NCI-H1417 treated with DMSO at 0.1 percent for 48 hours (cell line): ENCODE measurements around the gene ONECUT1.

Source experiments
- DNase-seq: peaks from one replicate; lab custom pipeline; 2025; lab: John Stamatoyannopoulos, UW

The ONECUT1 gene

DNA sequence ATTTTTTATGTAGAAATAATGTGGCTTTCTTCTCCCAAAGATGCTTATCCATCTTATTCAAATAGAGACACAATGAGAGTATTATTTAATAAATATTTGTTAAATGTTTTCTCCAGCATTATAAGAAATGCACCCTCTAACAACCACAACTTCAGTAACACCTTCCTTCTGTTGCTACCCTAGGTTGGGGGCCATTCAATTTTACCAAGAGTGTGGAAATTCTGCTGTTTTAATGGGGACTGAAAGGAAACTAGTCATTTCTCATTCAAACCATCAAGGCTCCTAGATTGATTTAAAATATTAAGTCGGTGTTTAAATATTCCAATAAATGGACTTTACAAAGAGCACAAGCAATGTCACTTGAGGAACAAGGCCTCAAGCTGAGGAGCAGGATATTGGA is 7.6 kb downstream of the ONECUT1 start:
- no peak for DNase-seq

DNA sequence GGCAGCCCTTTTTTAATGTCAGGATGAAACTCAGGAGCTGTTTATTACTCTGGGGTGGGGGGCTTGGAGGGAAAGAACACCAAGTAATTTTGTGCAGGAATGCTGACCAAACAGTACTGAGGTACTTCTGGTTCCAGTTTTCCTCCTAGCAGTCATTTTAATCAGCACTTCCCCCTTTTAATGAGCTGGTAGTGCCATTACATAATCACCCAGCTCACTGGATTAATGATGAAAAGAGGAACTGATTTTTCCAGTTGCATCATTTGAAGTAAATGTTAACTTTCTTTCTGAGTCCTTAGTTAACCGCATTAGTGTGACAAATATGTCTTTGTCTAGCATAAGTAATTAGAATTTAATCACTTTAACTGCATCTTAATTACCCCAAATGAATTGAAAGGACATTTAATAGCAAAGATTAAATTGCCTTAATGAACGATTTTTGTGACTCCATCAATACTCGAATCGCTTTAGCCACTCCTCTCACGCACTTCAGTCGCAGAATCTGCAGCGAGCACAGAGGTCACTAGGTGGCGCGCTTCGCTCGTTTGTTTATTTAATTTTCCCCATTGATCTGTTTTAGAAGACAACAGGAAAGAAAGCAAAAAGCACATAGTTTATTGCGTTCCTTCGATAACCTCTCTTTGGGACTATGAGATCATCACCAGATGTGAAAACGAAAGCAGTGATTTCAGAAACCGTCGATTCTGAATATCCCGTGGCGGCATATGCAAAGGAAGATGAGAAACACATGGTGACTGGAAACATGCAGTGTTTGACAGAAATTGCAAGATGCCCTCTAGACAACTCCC is 9.8 kb downstream of the ONECUT1 start:
- no peak for DNase-seq

DNA sequence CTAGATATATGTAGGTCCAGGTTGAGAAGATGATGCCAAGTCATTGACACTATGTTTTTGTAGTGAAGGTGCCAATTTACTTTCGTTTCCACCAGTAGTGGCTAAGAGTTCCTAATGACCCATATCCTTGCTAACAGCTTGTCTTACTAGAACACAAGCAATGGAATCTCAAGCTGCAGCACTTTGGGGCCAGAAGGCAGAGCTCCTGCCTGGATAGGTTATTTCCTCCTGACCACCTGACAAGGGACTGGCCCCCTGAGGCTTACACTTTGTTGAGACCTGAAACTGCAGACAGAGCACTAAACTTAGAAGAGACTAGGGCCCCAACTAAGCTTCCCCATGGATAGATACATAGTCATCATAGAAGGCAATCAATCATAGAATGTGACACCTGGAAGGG is 11.7 kb downstream of the ONECUT1 start:
- no peak for DNase-seq

DNA sequence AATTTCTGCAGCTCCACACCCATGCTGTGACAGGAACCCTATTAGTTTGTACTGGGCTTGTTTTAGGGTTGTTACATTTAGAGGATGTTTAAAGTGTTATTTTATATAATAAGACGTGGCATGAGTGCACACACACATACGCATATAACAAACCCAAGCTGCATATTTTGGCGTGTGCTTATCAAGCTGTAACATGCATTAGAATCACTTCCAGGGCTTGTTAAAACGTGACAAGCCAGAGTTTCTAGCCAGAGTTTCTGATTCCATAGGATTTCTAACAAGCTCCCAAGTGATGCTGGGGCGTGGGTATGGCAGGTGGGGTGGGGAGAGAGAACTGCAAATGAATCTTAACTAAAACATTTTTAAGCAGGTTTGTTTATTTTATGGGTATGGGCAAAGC is 17.4 kb downstream of the ONECUT1 start:
- no peak for DNase-seq

DNA sequence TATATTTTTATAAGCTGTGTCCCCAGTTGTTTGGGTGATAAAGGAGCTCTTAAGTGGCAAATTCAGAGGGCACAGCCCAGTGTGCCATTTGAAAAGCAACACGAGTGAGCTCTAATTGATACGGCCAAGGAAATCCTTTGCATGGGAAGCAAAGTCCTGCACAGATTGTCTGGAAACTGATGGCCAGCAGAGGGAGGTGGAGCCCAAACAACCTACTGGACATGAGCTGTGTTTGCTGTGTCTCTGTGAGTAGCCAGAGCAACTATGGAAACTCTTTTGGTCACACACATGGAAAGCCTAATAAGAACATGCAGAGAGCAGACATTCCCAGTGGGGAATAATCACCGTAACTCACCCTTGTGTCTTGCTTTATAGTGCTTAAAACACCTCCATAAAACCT is 24.4 kb downstream of the ONECUT1 start:
- DNase-seq = no peak

DNA sequence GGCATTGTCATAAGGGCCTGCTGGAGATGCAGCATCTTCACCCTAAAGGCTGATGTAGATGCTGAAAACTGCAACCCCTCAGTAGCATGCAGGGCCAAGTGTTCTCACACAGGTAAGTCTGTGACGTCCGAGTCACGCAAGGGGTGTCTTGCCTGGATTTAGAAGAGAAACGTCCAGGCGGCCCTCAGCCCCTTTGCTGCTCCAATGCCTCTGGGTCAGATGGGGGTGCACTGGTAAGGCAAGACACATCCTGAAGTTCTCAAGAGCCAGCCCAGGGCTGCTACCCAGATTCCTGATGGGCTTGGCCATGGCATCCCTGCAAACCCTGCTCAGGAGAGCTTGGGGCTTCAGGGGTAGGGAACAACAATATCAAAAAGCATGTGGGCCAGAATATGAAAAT is 25.4 kb downstream of the ONECUT1 start:
- DNase-seq = no peak

DNA sequence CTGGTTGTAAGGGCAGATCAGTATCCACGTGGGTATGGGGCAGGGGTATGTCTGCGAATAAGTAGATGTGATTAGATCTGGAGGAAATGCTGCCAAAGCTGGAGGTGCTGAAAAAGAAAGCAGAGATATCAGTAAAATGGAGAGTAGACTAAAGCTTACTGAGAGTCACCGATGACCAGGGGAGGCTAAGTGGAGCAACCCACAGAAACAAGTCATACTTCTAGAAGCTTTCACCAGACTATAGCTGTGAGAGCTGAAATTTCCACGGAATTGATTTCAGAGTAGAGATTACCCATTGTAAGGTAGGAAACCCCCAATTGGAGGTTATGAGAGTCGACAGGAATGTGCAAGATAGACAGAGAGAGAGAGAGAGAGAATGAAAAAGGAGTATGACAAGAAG is 27.5 kb downstream of the ONECUT1 start:
- DNase-seq = no peak

DNA sequence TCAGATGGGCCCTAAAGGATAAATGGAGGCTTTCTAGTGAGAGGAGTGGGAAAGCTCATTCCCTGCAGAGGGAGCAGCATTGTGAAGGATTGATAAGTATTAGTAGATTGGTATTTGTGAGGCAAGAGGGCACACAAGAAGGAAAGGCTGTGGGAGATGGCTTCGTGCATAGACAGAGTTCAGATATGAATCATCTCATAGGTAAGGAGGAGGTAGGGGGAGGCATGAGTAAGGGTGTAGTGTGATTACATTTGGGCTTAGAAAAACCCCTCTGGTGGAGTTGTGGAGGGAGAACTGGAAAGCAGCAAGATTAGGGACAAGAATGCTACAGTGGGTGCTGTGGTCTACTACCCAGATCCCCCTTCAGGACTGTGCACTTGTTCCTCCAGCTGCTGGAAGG is 29.6 kb downstream of the ONECUT1 start:
- DNase-seq = no peak

DNA sequence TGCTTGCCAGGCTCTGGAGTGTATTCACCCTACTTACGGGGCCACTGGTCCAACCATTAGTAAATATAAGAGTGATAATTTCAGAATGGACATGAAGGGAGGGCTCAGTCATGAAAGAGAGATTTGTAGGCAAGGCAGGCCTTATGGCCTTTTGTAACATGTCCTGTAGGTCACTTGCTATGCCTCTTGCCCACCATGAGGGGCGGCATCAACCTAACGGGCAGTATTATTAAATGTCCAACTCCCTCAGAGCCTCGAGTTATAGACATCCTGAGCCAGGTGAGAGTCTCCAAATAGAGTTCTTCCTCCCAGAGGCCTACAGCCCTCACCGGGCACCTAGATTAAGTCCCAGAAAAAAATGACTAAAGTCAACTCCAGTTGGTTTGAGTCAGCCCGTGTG is 30.2 kb downstream of the ONECUT1 start:
- no peak for DNase-seq

DNA sequence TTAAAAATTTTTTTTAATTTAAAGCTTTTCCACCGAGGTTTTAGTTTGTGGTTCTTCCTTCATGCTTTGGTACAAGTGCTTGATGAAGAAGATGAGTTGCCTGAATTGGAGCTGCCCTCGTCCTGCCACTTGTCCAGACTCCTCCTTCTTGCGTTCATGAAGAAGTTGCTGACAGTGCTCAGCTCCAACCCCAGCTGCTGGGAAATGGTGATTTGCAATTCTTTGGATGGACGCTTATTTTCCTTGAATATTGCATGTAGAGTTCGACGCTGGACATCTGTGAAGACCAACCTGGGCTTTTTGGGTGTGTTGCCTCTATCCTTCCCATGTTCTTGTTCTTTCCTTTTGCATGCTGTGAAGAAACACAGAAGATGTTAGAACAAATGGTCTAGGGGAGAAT is 32.6 kb downstream of the ONECUT1 start:
- DNase-seq = no peak

DNA sequence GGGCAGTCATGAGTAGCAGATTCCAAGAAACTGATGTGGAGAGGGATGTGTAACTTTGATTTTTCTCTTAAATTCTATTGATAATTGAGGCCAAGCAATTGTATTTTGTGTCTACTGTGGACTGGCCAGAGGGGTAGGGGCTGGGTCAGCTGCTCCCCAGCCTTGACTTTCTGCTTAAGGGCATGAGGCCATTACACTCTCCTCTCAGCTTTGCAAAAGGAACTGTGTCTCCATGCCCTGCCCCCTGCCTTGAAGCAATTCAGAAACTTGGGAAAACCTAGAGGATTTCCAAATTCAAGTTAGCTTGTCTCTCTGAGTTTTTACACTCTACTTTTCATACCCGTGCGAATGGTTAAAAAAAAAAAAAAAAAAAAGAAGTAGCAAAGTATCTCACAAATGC is 38.6 kb downstream of the ONECUT1 start:
- no peak for DNase-seq

DNA sequence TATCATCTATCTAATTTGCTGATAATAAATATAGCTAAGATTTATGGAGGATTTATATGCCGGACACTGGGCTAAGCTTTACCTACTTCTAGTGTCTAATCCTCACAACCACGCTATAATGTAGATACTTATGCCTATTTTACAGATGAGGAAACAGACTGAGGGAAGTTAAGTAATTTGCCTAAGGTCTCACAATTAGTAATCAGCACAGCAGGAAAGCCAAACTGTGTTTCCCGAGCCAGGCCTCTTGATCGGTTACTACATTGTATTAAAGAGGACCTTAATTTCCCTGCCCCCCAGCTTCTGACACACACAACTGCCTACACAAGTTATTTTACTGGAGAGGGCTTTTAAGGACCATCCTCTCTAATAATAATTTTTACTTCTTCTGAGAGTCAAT is 40.9 kb downstream of the ONECUT1 start:
- no peak for DNase-seq

DNA sequence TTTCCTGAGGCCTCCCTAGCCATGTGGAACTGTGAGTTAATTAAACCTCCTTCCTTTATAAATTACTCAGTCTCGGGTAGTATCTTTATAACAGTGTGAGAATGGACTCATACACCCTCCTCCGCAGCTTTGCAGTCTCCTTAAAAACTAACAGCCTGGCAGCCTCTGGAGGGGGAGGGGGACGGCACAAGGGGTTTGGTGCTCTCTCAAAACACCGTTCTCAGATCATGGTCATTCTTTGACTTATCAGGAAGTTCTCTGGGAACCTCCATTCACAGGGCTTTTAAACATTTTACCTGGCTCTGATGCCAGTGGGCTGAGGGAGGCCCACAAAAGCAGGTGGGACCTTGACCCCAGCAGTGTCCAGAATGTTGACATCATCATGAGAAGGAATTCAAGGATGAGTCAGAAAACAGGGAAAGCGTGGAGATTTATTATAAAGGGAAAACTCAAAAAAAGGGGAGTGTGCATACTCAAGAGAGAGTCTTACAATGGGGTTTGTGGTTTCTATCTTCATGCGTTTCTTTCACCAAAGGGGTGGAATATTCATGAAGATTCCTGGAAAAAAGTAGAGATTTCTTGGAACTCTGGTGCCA is 43.9 kb downstream of the ONECUT1 start:
- DNase-seq = no peak

DNA sequence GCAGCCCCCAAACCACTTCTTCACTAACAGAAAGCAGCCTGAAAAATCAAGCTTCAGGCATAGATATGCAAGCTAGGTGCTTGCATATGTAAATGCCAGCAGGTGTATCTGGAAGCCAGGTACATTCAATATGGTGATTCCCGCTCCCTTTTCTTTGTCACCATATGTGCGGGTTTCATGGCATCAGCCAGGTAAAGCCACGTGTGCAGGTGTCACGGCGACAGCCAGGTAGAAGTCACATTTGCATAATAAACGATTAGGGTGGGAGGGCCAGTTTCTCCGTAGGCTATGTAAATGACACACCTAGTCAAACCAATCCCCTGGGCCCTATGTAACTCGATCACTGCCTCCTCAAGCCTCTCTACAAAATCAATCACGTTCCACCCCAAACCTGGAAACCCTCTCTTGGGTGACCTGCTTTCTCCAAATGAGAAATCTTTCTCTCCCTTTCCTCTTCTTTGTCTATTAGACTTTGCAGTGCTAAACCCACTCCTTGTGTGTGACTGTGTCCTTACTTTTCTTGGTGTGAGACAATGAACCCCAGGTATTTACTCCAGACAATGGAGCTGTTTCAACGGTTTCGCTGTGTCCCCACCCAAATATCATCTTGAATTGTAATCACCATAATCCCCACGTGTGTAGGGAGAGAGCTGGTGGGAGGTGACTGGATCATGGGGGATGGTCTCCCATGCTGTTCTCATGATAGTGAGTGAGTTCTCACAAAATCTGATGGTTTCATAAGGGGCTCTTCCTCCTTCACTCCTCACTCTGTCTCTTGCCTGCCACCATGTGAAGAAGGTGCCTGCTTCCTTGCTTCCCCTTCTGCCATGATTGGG is 44.6 kb downstream of the ONECUT1 start:
- DNase-seq = no peak

DNA sequence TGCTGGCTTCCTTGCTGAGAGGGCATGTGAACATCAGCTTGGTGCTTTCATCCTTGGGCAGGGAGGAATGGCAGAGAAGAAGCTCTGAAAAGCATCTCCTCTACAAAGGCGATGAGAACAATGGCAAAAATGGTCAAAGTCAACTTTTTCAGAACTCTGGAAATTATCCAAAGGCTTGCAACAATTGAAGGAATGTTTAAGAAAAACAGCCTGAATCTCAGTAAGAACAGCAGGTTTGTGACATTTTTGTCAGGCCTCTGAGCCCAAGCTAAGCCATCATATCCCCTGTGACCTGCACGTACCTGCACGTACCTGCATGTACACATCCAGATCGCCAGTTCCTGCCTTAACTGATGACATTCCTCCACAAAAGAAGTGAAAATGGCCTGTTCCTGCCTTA is 51.8 kb downstream of the ONECUT1 start:
- DNase-seq = no peak

DNA sequence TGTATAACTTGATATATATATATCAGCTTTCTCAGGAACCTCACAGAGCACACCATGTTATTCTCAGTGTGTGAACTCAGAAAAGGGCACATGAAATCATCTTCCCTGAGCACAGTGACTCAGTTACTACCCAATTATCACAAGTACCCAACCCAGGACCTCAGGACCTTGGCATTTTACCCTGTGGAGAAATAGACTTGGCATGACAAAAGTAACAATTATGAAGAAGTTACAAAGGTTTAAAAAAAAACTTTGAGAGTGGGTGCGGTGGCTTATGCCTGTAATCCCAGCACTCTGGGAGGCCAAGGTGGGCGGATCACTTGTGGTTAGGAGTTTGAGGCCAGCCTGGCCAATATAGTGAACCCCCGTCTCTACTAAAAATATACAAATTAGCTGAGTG is 52.4 kb downstream of the ONECUT1 start:
- no peak for DNase-seq

DNA sequence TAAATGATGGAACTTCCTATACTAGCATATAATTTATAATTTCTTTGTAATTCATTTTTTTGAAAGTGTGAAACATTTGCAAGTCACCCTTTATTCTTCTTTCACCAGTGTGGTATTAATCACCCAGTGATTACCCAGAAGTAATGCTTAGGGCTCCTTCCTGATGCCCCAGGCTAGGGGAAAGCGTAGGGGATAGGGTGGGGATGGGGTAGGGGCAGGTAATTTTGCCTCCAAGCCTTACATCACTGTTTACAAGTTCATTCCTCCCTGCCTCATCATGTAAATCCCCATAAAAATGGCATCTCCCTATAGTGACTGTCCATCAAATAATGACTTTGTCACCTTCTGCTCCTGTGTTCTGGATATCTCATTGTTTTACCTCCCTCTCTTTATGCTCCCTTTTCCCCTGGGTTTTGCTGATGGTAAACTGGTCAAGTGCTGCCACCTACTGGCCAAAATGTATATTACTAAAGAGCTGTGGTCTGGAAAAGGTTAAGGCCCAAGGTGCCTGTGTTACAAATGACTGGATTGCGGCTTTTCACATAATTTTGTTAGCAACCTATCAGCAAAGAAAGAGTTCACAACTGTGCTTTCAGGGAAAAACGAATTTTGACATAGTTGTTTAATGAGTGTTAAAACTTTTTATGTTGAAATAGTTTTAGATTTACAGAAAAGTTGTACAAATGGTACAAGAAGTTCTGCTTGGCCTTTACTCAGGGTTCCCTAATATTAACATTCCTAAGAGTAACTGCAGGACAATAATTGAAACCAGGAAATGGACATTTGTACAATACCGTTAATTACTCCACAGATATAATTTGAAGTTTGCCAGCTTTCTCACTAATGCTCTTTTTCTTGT is 54.7 kb downstream of the ONECUT1 start:
- peak; percentile 8 for DNase-seq

DNA sequence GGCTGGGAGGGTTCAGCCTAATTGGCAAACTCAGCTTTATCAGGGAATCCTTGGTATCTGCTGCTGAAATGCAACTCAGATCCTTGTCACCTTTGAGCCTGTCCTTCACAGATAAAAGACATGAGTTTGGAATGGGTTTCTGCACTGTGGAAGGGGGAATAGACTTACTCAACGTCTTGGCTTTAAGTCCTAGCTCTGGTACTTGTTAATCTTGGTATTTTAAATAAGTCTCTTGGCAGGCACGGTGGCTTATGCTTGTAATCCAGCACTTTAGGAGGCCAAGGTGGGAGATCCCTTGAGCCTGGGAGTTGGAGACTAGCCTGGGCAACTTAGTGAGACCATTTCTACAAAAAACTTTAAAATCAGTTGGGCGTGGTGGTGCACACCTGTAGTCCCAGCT is 55.8 kb downstream of the ONECUT1 start:
- no peak for DNase-seq

DNA sequence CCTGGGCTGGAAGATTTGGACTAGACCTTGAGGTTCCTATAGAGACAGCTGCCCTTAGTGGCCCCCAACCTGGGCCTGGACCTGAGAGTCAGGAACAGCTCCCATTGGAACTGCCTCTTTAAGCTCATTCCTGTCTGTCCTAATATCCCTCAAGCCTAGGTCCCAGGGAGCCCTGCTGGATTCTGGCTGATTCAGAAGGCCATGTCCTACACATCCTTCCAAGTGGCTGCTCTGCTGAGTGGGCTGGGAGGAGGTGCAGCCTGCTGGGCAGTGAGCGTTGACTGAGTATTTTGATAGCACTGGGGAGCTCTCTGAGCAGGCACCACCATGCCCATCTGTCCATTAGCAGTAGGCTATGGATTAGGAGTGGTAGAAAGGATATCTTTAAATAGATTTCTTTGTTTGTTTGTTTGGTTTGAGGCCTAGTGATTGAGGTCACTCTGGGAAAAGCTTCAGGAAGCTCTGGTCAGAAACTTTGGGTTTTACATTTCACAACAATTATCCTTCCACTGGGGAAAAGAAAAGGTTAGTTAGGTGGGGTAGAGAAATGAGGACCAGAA is 56.4 kb downstream of the ONECUT1 start:
- no peak for DNase-seq

DNA sequence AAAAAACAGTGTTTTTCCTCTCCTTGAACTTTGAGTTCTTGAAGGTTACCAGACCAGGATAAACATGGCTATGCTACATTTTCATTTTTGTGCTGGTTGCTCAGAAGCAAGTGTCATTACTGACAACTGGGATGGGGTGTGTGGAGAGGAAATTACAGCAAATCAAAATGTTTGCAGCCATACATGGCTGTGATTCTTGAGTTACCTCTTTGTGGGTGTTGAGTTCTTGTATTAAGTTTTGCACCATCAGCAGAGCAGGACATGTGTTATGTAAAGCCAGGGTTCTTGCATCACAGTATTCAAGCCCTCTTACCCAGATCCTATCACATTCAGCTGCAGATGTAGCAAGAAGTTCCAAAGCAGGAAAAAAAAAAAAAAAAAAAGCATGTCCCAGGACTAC is 57.0 kb downstream of the ONECUT1 start:
- DNase-seq = no peak

DNA sequence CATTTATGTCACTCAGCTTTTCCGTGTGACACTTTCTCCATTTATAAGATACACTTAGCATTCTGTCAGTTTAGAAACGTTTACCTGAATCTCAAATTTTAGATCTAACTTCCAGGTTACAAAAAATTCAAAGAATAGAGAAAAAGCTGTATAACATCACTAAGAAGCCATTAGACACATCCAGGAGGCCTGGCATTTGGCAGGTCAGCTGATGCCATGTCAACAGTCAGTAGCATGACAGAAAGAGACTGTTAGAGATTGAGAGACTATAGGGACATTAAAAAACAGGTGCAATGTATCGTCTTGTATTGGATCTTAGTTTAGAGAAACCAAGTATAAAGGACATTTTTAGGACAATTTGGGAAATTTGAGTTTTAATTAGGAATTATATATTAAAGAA is 57.6 kb downstream of the ONECUT1 start:
- DNase-seq = no peak
